Effector memory CD4-positive, alpha-beta T cell (primary cell): ENCODE data around the gene FAM161A.
"Not testable (repeated sequence)": the region's sequence is repeated elsewhere in the genome, so short reads cannot be mapped to it uniquely, and the experiment has no call there.

Experiments
- DNase-seq, 3 donors: peaks; one replicate each; pipeline ENCODE4 v3.0.0-alpha.2; 2020
- H3K27ac ChIP-seq: 2 replicates; pipeline ENCODE4 v1.7.0; 2013; ENCODE audit warnings: mild to moderate bottlenecking, low read length, moderate library complexity; ENCODE audit not compliant: insufficient read depth, poor library complexity, severe bottlenecking
- H3K27me3 ChIP-seq: replicated peaks from 2 replicates; pipeline ENCODE4 v1.7.0; 2013; ENCODE audit warnings: mild to moderate bottlenecking, low read length; ENCODE audit not compliant: insufficient read depth, control insufficient read depth, poor library complexity, severe bottlenecking
- H3K36me3 ChIP-seq: 2 replicates; pipeline ENCODE4 v1.7.0; 2013; ENCODE audit warnings: mild to moderate bottlenecking, low read length, moderate library complexity; ENCODE audit not compliant: control insufficient read depth, insufficient read depth
- H3K4me1 ChIP-seq: 2 replicates; pipeline ENCODE4 v1.7.0; 2013; ENCODE audit warnings: low read length, mild to moderate bottlenecking; ENCODE audit not compliant: control insufficient read depth, insufficient read depth, poor library complexity, severe bottlenecking
- H3K4me3 ChIP-seq: 2 replicates; pipeline ENCODE4 v1.7.0; 2013; ENCODE audit warnings: low read length, low read depth, mild to moderate bottlenecking; ENCODE audit not compliant: insufficient read depth, poor library complexity, severe bottlenecking
- H3K9me3 ChIP-seq: 2 replicates; pipeline ENCODE4 v1.7.0; 2013; ENCODE audit warnings: mild to moderate bottlenecking, low read length, moderate library complexity; ENCODE audit not compliant: control insufficient read depth

The FAM161A gene

DNA sequence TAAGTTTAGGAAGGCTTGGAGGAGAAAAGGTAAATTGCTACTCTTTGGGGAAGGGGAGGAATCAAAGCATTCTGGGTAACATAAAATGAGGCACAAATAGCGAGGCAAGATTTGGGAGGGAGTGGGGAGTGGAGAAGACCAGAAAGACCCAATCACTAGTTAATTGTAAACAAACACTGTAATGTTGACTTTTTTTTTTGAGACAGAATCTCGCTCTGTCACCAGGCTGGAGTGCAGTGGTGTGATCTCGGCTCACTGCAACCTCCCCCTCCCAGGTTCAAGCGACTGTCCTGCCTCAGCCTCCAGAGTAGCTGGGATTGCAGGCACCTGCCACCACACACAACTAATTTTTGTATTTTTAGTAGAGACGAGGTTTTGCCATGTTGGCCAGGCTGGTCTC lies 45.2 kb downstream of the FAM161A start:
- H3K27ac ChIP-seq, H3K9me3 ChIP-seq, DNase-seq, H3K4me3 ChIP-seq, H3K4me1 ChIP-seq, H3K27me3 ChIP-seq, H3K36me3 ChIP-seq: not testable (repeated sequence)

DNA sequence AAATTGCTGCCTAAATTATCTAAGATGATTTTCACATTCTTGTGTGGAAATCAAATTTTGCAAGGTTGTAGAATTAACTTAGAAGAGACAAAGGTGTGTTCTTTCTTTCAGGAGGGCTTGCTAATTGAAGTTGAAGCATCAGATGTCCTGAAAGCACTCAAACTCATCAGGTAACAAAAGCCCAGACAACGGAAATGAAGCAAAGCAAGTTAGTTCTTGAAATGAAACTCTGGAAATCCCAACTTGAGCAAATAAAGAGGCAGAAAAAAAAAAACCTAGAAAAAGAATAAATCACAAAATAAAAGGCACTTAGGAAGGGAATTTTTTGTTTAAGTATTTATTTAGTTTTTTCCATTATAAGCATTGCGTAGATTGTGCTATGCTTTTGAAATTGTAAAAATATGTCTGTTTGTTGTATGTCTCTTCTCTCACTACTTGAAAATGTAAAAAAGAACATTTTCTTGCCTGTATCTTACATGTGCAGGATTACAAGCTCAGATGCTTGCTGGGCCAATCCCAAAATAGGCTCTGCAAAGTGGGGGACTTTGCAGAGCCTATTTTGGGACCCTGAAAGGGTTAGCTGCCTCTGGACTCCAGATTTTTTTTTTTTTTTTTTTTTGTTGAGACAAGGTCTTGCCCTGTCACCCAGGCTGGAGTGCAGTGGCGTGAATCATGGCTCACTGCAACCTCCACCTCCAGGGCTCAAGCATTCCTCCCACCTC lies 46.7 kb downstream of the FAM161A start:
- DNase-seq: no peak
- Histone ChIP-seq H3K9me3 (no peaks in the 10 kb centered on the region), H3K27ac (no peak overlapping the region), H3K4me1 (no peaks in the 10 kb centered on the region), H3K36me3 (no peaks in the 10 kb centered on the region), H3K27me3 (no peaks in the 10 kb centered on the region), H3K4me3 (no peak overlapping the region)

DNA sequence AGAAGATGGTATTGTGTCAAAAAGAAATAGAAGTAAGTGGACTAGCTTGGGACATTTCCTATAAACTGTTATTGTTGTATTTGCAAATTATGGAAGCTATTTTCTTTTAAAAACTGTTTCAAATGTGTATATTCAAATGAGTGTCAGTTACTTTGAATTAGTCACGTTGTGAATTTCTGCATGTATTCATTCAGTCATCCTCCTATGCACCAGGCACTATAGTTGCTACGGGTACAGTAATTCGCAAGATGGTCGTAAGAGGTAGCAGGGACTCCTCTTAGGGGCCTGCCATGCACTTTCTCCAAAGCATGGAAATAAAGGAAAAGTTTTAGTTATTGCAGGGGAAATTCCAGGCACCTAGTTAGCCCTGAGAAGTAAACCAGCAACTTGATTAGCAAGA lies 51.3 kb downstream of the FAM161A start:
- no peak for DNase-seq
- Histone ChIP-seq H3K9me3 (no peaks in the 10 kb centered on the region), H3K27ac (no peak overlapping the region), H3K4me3 (no peak overlapping the region), H3K4me1 (no peaks in the 10 kb centered on the region), H3K36me3 (no peaks in the 10 kb centered on the region), H3K27me3 (no peaks in the 10 kb centered on the region)

DNA sequence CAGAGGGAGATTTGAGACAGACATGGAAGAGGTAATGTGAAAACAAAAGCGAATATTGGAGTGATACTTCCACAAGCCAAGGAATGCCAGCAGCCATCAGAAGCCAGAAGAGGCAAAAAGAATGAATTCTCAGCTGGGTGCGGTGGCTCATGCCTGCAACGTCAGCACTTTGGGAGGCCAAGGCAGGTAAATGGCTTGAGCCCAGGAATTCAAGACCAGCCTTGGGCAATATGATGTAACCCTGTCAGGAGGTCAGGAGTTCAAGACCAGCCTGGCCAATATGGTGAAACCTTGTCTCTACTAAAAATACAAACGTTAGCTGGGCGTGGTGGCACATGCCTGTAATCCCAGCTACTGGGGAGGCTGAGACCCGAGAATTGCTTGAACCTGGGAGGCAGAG lies 54.8 kb downstream of the FAM161A start:
- no peaks in the 10 kb centered on the region for H3K36me3 ChIP-seq
- no peaks in the 10 kb centered on the region for H3K27me3 ChIP-seq
- DNase-seq: no peak
- no peaks in the 10 kb centered on the region for H3K4me1 ChIP-seq
- no peaks in the 10 kb centered on the region for H3K9me3 ChIP-seq
- no peak overlapping the region for H3K4me3 ChIP-seq
- no peak overlapping the region for H3K27ac ChIP-seq

DNA sequence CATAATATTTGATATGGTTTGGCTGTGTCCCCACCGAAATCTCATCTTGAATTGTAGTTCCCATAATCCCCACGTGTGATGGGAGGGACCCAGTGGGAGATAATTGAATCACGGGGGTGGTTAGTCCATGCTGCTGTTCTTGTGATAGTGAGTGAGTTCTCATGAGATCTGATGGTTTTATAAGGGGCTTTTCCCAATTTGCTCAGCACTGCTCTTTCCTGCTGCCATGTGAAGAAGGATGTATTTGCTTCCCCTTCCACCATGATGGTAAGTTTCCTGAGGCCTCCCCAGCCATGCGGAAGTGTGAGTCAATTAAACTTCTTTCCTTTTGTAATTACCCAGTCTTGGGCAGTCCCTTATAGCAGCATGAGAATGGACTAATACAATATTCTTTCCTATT lies 56.4 kb downstream of the FAM161A start:
- H3K27me3 ChIP-seq, H3K4me3 ChIP-seq, H3K9me3 ChIP-seq, H3K36me3 ChIP-seq, DNase-seq, H3K4me1 ChIP-seq, H3K27ac ChIP-seq: not testable (repeated sequence)

DNA sequence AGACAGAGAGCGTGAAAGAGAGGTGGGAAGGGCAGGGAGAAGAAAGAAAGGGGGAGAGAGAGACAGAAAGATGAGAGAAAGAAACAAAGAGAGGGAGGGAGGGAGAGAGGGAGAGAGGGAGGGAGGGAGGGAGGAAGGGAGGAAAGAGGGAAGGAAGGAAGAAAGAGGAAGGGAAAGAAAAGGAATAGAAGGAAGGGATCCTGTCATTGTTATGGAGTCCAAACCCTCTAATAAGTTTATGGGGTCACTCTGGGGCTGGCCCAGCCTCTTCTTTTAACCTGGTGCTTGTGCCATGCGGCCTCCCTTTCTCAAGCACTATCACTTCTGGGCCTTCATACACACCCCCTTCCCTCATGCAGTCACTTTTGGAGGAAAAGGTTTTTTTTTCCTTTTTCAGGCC lies 58.5 kb downstream of the FAM161A start:
- Histone ChIP-seq H3K4me1 (no peaks in the 10 kb centered on the region), H3K27me3 (no peaks in the 10 kb centered on the region), H3K27ac (no peak overlapping the region), H3K4me3 (no peak overlapping the region), H3K9me3 (no peaks in the 10 kb centered on the region), H3K36me3 (no peaks in the 10 kb centered on the region)
- DNase-seq: no peak

DNA sequence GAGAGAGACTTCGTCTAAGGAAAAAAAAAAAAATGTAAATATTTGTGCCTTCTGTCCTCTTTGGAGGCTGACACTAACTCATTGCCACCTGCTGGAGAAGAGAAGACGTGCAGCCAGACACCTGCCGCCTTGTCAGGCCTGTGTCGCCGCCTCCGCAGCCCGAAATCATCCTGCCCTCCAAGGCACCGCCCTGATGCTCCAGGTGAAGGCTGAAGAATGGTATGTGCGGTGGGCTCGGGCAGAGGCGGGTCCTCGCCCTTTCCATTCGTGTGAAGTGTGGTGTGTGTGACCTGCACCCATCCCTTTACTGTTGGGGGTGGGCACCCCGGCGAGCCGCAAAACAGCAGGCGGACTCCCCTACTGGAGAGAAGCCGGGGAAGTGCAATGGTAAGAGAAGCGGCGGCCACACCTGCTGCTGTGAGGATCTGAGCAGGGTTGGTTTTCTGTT lies 60.4 kb downstream of the FAM161A start:
- H3K4me3 ChIP-seq: peak overlapping the region; percentile 35
- no peaks in the 10 kb centered on the region for H3K27me3 ChIP-seq
- H3K9me3 ChIP-seq: no peaks in the 10 kb centered on the region
- DNase-seq: peak; percentile 45 to 51 (median 47)
- no peaks in the 10 kb centered on the region for H3K36me3 ChIP-seq
- no peaks in the 10 kb centered on the region for H3K4me1 ChIP-seq
- H3K27ac ChIP-seq: no peak overlapping the region

DNA sequence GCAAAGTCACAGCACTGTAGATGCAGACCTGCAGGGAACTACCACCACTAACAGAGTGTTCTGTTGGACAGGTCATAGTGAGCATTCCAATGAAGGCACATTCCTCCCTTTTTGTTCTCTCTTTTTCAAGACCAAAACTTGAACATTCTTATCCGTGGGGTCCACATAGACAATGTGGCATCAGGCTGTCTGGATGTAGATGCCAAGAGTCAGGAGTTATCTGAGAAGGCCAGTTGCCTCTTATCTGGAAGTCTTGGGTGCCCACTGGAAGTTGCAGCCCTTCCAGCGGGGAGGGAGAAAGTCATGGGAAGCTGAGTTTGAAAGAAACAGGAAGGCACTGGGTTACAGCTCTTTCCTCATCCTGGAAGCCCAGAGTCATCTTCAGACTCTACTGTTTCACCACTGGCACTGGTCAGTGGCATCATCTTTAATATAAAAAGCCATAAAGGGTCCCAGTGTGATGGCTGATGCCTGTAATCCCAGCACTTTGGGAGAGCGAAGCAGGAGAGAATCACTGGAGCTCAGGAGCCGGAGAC lies 61.4 kb downstream of the FAM161A start:
- Histone ChIP-seq H3K27me3 (no peaks in the 10 kb centered on the region), H3K27ac (no peak overlapping the region), H3K36me3 (no peaks in the 10 kb centered on the region), H3K4me1 (no peaks in the 10 kb centered on the region), H3K9me3 (no peaks in the 10 kb centered on the region), H3K4me3 (no peak overlapping the region)
- DNase-seq: no peak

DNA sequence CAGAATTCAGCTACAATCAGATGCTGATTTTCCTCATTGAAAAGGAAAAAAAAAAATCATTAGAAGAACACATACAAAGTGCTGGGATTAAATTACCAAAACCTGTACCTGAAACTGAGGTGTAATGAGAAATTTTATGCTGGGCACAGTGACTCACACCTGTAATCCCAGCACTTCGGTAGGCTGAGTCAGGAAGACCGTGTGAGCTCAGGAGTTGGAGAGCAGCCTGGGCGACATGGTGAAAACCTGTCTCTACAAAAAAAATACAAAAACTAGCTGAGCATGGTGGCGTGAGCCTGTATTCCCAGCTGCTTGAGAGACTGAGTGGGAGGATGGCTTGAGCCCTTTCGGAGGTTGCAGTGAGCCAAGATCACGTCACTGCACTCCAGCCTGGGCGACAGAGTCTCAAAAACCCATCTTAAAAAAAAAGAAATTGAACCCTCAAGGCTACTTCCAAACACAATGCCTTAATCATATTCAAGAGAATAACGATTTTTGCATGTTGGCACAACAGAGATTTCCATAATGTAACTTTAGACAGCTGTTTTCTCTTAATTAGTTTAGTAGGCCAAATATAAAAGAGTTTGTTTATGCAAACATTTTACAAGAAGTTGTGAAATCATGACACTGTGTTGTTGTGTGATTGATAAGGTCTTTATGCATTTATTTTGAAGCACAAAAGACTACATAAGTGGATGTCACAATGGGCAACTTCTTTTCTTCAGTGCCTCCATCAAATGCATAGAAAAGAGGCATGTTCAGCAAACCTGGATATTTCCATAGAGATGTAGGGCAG lies 63.9 kb downstream of the FAM161A start:
- Histone ChIP-seq H3K27me3 (no peaks in the 10 kb centered on the region), H3K4me1 (no peaks in the 10 kb centered on the region), H3K36me3 (no peaks in the 10 kb centered on the region), H3K27ac (no peak overlapping the region), H3K9me3 (no peaks in the 10 kb centered on the region), H3K4me3 (no peak overlapping the region)
- DNase-seq: no peak

DNA sequence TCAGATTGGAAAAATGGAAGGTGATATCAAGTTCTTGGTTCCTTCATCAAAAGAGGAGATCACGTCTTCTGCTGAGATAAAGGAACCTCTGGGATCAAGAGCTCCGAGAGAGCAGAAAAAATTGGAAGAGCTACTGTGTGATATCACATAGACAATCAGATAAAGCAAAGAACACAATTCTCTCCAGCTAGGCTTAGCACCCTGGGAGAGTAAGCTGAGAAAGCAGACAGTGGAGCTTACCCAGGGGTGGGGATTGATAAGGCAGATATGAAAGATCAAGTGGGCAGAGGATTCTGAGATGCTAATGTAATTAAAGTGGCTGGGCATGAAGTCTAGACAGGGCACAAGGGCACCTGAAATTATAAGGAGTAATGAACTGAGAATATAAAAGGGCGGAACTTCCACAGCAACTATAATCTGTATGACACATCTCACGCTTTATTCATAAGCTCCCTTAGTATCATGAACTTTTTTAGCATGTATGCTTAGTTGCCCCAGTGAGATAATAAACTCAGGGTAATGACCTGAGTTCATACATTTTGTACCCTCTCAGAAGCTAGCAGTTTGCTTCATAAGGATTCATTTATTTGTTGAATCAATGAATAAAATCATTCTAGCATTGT lies 65.8 kb downstream of the FAM161A start:
- no peaks in the 10 kb centered on the region for H3K27me3 ChIP-seq

More for the DNA sequence above, 65.8 kb downstream of the FAM161A start:
- Histone ChIP-seq H3K4me3 (no peak overlapping the region), H3K36me3 (no peaks in the 10 kb centered on the region), H3K9me3 (no peaks in the 10 kb centered on the region), H3K4me1 (no peaks in the 10 kb centered on the region), H3K27ac (no peak overlapping the region)
- no peak for DNase-seq
